ENCODE results near the gene ZNF467.
A peak's percentile ranks its signal among the peaks of the same experiment; 100 is the strongest.

Gene ZNF467

GRCh38 chr7:149809215-149809614, 35.8 kb upstream of the ZNF467 start:
- DNase-seq = no peak

DNA sequence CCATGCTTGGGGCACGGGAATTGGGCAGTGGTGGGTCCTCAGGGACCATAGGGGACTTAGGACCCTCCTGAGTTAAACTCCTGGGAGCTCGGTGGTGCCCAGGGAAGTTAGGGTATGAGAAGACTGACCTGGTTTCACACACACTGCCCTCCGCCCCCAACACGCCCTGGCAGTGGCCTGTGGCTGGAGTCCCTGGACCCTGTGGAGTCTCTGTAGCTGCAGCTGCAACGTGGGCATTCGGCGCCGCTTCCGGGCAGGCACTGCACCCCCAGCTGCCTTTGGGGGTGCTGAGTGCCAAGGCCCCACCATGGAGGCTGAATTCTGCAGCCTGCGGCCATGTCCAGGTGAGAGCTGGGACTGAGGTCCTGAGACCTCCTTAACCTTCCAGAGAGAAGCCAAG, 34.9 kb upstream of the ZNF467 start:
- no peak for DNase-seq

- DNase-seq = no peak
Observed at GRCh38 chr7:149806726-149807125, 33.3 kb upstream of the ZNF467 start.

DNA sequence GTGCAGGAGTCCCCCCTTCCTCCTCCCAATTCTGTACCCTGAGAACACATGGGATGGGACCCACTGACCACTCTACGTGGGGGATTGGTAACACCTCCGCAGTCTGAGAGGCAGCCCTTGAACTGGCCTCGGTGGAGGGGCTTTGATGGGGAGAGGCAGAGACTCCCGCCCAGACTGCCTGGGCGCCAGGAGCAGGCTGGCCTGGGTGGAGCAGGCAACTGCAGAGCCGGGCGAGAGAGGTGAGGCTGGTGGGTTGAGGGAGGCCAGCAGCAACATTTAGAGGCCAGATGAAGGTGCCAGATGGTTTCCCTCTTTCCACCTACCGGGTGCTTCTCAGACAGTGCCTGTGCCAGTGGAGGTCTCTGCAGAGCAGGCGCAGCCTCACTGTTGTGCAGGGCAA, 30.7 kb upstream of the ZNF467 start:
- DNase-seq = no peak

DNA sequence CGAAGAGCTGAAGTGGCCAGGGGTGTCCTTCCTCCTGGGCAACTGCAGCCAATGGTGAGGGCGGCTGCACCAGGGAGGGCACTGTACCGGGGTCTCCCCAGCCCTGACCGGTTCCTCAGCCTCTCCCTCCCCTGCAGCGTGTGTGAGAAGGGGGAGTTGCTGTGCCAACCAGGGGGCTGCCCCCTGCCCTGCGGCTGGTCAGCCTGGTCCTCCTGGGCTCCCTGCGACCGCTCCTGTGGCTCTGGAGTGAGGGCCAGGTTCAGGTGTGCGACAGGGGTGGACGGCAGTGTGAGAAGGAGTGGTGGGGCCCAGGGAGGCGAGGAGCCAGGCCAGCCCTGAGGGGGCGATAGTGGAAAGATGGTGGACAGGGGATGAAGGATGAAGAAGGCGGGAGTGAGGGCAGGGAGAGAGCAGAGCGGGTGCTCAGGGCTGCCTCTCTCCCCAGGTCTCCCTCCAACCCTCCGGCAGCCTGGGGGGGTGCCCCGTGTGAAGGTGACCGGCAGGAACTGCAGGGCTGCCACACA, 30.2 kb upstream of the ZNF467 start:
- no peak for DNase-seq

DNA sequence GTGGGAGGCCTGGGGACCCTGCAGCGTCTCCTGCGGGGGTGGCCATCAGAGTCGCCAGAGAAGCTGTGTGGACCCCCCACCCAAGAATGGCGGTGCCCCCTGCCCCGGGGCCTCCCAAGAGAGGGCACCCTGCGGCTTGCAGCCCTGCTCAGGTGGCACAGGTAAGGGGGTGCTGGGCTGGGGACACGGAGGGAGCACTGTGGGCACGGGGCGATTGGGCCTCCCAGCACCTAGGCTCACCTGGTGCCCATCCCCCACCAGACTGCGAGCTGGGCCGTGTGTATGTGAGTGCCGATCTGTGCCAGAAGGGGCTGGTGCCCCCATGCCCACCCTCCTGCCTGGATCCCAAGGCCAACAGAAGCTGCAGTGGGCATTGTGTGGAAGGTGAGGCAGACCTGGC, 29.6 kb upstream of the ZNF467 start:
- DNase-seq = no peak

- no peak for DNase-seq
Observed at GRCh38 chr7:149801816-149802215, 28.4 kb upstream of the ZNF467 start.

DNA sequence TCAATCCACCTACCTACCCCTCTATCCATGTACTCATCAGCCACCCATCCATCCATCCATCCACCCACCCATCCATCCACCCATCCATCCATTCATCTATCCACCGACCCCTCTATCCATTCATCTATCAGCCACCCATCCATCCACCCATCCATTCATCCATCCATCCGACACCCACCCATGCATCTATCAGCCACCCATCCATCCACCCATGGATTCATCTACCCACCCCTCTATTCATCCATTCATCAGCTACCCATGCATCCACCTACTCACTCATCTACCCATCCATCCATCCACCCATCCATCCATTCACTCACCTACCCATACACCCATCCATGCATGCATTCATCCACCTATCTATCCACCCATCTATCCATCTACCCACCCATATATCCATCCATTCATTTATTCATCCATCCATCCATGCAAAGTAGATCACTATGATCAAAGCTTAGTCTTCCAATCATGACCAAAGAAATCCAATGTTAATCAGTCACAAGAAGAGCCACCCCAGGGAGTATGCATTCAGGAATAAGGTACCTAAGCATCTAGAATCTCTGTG, 27.7 kb upstream of the ZNF467 start:
- DNase-seq = no peak

GRCh38 chr7:149800169-149800555, 26.8 kb upstream of the ZNF467 start:
- DNase-seq = no peak

DNA sequence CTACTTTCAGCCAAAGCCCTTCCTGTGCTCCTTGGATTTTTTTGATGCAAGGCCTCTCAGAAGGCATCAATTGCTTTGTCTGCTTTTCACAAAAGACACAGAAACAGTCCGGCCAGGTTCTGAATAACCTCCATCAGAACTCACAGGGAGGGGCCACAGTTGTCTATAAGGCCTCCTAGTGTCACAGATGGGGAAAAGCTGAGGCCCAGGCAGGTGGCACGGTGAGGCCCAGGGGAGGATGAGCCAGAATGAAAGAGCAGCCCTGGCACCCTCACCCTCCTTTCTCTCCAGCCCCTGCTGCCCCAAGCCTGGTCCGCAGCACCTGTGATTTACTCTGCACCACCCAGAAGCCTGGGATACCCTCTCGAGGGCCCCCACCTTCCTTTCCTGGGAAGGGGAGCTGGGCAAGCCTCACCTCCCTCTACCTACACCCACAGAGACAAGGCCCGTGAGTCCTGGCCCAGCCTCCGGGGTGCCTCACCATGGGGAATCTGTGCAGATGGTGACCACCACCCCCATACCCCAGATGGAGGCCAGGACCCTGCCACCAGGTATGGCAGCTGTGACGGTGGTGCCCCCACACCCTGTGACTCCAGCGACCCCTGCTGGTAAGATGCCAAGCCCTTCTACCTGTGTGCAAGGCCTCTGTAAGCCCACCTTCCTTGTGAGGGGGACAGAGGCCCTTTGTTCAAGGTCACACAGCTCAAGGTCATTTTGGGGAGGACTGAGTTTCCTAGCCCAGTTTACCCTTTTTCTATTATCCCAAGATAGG, 26.2 kb upstream of the ZNF467 start:
- DNase-seq = no peak

DNA sequence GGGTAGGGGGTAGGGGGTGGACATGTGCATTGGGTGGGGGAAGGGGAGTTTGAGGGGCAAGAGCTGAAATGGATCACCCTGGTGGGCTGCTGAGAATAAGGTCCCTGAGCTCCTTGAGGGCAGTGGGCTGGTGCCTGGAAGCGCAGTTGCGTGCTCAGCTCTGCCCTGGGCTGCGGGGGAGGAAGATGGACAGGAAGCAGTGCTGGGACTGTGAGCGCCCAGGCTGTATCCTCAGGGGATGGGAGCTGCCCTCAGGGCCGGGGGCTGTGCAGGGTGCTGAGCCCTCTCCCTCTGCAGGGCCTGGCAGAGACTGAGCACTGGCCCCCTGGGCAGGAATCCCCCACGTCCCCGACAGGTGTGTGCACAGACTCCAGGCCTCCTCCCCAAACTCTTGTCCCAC, 24.4 kb upstream of the ZNF467 start:
- no peak for DNase-seq

DNA sequence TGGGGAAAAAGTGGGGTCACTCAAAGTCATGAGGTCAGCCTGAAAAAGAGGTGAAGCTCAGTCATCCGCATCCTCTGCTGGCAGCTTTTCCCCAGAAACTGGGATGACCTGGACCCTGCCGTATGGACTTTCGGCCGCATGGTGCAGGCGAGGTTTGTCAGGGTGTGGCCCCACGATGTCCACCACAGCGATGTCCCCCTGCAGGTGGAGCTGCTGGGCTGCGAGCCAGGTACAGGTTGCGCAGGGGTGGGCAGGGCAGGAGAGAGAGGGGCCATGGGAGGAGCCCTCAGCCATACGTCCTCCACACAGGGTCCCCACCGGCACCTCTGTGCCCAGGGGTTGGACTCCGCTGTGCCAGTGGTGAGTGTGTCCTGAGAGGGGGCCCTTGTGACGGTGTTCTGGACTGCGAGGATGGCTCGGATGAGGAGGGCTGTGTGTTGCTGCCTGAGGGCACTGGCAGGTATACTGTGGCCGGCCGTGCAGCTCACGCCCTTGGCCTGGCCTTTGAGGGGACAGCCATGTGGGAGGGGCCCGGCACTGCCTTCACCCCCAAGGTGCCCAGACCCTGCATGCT, 23.0 kb upstream of the ZNF467 start:
- no peak for DNase-seq

GRCh38 chr7:149795126-149795525, 21.7 kb upstream of the ZNF467 start:
- DNase-seq = no peak

GRCh38 chr7:149794661-149795060, 21.3 kb upstream of the ZNF467 start:
- DNase-seq = no peak

DNA sequence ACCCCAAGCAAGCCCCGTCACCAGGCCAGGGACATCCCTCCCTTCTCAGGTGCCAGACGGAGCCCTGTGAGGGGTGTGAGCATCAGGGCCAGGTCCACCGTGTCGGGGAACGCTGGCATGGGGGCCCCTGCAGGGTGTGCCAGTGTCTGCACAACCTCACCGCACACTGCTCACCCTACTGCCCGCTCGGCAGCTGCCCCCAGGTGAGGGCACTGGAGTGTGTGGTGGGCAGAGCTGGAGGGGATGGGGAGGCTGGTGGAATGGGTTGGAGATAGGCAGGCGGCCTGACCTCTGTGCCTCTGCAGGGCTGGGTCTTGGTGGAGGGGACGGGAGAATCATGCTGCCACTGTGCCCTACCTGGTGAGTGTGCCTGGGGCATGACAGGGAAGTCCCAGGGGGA, 19.9 kb upstream of the ZNF467 start:
- DNase-seq = no peak

GRCh38 chr7:149792220-149792595, 18.8 kb upstream of the ZNF467 start:
- DNase-seq = no peak

DNA sequence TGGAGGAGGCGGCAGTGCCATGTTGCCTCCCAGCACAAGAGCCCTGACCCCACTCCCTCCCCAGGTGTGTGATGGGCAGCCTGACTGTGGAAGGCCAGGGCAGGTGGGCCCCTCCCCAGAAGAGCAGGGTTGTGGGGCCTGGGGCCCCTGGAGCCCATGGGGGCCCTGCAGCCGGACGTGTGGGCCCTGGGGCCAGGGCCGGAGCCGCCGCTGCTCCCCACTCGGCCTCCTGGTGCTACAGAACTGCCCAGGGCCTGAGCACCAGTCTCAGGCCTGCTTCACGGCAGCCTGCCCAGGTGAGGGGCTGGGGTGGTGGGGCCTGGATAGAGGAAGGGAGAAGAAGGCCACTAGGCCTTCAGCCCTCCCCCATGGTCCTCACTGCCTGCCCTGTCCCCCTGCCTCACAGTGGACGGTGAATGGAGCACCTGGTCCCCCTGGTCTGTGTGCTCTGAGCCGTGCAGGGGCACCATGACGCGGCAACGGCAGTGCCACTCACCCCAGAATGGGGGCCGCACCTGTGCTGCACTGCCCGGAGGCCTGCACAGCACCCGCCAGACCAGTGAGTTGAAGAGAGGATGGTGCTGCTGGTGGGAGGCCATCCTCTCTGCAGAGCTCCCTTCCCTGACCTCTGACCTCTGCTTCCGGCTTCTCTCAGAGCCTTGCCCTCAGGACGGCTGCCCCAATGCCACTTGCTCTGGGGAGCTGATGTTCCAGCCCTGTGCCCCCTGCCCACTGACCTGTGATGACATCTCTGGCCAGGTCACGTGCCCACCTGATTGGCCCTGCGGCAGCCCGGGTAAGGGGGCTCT, 18.2 kb upstream of the ZNF467 start:
- DNase-seq = no peak

GRCh38 chr7:149790754-149791360, 17.5 kb upstream of the ZNF467 start:
- DNase-seq = no peak

- DNase-seq = peak; percentile 68
Observed at GRCh38 chr7:149790146-149790548, 16.8 kb upstream of the ZNF467 start.

DNA sequence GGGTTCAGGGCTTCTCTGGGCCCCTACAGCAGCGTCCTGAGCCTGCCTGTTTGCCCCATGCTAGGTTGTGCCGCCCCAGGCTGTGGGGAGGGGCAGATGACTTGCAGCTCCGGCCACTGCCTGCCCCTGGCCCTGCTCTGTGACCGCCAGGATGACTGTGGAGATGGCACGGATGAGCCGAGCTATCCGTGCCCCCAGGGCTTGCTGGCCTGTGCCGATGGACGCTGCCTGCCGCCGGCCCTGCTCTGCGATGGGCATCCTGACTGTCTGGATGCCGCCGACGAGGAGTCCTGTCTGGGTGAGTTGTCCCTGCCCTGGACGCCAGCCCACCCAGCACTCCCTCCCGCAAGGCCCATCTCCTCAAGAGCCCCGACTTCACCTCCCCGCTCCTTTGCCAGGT, 15.7 kb upstream of the ZNF467 start:
- no peak for DNase-seq

DNA sequence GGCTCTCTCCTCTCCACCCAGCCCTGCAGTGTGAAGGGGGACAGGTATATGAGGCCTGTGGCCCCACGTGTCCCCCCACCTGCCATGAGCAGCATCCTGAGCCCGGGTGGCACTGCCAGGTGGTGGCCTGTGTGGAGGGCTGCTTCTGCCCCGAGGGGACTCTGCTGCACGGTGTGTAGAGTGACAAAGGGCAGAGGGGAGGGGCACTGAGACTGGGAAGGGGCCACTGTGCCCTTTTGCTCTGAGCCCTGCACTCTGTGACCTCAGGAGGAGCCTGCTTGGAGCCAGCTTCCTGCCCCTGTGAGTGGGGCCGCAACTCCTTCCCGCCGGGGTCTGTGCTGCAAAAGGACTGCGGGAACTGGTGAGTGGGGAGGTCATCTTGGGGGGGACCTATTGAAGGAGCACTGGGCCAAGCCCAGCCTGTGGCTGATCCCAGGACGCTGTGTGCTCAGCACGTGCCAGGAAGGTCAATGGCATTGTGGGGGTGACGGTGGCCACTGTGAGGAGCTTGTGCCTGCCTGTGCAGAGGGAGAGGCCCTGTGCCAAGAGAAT, 15.0 kb upstream of the ZNF467 start:
- no peak for DNase-seq
